Measurements from ENCODE around the gene SERPINB10. TPM values are rescaled to one million over a fixed set of nuclear protein-coding genes. Genes with fewer than 3 reads are reported as not detected.

The SERPINB10 gene
- total RNA-seq = not detected

- DNase-seq (ENCODE audit: low spot score) (no peak), ATAC-seq (no peak)
- intact Hi-C loops (cut with DNase I) = no loop called here
Observed at GRCh38 chr18:63907664-63908063, at the start of gene SERPINB10. TSS of gene SERPINB10 (plus strand) at chr18:63907958. CDS start at chr18:63915511, 7,553 bp downstream.

GRCh38 chr18:63858456-63858855 is 49.3 kb upstream of the SERPINB10 start:
- DNase-seq (ENCODE audit: low spot score) (no peak), ATAC-seq (no peak)
- intact Hi-C loops (cut with DNase I) = no loop called here

GRCh38 chr18:63859781-63860475 is 47.8 kb upstream of the SERPINB10 start:
- no peak for ATAC-seq

DNA sequence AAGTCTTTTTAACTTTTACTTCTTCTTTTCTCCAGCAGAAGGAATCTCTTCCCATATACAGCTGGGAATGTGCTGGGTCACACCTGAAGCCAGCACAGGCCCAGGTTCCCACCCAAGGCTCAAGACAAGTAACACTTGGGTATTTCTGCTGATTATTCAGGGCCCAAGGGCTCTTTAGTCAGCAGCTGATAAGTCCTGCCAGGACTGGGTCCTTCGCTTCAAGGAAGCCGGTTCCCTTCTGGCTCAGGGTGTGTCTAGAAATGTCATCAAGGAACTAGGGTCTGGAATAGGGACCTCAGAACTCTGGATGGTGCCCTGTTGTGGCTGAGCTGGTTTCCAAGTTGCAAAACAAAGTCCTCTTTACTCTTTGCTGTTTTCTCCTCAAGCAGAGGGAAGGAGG is 47.2 kb upstream of the SERPINB10 start:
- DNase-seq (ENCODE audit: low spot score) (no peak), ATAC-seq (no peak)
- intact Hi-C loops (cut with DNase I) = no loop called here

More at GRCh38 chr18:63859781-63860475, 47.8 kb upstream of the SERPINB10 start:
- intact Hi-C loops (cut with DNase I) = no loop called here
- no peak for DNase-seq (ENCODE audit: low spot score)

DNA sequence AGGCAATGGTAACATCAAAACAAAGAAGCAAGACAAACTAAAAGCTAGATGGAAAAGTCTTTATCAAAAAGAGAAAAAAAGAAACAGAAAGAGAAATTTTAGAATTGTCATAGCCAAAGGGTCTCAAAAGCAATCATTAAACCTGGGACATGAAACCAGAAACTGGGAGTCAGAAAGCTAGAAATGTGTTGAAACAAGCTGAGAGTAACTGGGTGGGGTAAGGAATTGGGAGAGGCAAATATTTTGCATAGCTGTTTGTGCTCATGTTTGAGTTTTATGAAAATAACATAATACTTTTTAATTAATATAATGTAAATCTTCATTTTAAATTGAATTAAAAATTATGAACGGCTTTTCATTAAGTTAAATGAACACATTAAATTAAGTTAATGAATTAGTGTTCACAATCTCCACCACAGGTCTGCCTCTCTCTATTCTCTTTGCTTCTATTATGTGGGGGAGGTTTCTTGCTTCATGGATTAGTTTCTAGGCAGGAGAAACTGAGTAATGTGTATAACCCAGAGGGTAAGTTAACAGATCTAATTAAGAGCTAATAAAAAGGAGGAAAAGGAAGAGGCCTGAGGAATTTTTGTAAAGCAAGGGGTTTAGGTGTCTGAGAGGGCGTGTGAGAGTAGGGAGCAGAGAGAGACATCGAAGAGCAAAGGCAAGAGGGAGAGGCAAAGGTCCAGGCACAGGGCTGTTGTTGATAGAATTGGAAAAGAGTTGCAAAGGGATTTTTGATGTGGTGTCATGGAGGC is 40.2 kb upstream of the SERPINB10 start:
- intact Hi-C loops (cut with DNase I) = no loop called here
- ATAC-seq = no peak
- DNase-seq (ENCODE audit: low spot score) = no peak

DNA sequence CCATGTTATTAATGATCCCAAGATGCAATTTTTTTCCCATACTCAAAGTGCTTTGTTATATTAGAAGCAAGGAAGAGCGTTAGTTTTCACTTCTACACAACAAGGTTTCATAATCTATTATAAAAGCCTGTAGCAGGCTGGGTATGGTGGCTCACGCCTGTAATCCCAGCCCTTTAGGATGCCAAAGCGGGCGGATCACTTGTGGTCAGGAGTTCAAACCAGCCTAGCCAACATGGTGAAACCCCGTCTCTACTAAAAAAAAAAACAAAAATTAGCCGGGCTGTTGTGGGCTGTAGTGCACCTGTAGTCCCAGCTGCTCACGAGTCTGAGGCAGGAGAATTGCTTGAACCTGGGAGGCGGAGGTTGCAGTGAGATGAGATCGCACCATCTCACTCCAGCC is 39.2 kb upstream of the SERPINB10 start:
- no peak for DNase-seq (ENCODE audit: low spot score)
- intact Hi-C loops (cut with DNase I) = no loop called here
- no peak for ATAC-seq

- ATAC-seq (no peak), DNase-seq (ENCODE audit: low spot score) (no peak)
- intact Hi-C loops (cut with DNase I) = no loop called here
Observed at GRCh38 chr18:63869374-63869773, 38.4 kb upstream of the SERPINB10 start.

DNA sequence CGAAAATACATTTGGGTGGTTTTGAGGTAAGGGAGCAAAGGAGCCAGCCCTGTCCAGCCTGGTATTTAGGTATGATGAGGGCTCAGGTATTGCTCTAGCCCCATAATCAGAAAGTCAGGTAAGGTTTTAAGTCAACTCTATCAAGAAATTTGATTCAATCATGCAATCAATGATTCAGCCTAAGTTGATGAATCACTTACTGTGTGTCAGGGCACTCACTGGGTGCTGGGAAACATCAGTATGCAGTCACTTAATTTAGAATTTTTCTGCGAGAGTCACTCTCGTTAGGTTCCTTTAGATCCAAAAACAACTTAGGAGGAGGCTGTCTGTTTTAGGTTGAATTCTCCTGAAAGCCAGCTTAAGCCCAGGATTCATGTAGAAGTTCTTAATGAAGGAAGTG is 37.9 kb upstream of the SERPINB10 start:
- ATAC-seq (no peak), DNase-seq (ENCODE audit: low spot score) (no peak)
- intact Hi-C loops (cut with DNase I) = no loop called here

- intact Hi-C loops (cut with DNase I) = no loop called here
- DNase-seq (ENCODE audit: low spot score) = no peak
- no peak for ATAC-seq
Observed at GRCh38 chr18:63871836-63872235, 35.9 kb upstream of the SERPINB10 start.

- ATAC-seq (no peak), DNase-seq (ENCODE audit: low spot score) (no peak)
- intact Hi-C loops (cut with DNase I) = no loop called here
Observed at GRCh38 chr18:63872586-63872985, 35.2 kb upstream of the SERPINB10 start.

DNA sequence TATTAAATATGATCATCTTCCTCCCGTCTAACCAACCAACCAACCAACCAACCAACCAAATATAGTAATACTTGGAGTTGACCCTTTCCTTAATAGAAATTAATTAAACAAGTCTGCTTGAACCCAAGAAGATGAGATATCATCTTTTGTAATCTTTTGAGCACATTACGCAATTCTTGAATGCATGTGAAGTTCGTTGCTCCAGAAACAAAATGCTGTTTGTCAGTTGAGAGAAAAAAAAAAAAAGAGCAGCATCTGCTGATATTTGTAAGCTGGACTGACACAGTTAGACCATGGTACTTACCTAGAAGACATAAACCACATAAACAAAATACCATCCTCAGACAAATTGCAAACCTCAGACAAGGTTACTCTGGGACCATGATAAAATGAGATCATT is 29.4 kb upstream of the SERPINB10 start:
- ATAC-seq = no peak
- intact Hi-C loops (cut with DNase I) = no loop called here

GRCh38 chr18:63878925-63879324 is 28.8 kb upstream of the SERPINB10 start:
- intact Hi-C loops (cut with DNase I) = no loop called here
- ATAC-seq = no peak
- DNase-seq (ENCODE audit: low spot score) = no peak

More for the DNA sequence above, 29.4 kb upstream of the SERPINB10 start:
- DNase-seq (ENCODE audit: low spot score) = no peak

DNA sequence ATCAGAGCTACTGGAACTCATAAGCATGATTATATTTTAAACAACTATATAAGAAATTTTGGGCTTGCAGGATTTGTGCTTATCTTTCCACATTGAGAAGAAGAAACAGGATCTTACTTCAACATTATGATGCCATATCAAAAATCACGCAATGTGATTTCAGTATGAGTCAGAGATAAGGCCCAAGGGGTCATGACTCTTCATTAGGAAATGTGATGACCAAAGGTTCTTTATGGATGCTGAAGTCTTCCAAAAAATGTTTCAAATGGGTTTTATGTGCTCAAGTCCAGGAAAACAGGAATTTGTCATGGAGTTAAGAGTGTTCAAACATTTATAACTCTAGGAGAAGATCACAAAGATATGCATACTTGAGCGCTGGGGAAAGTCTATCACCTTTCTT is 28.0 kb upstream of the SERPINB10 start:
- intact Hi-C loops (cut with DNase I) = no loop called here
- DNase-seq (ENCODE audit: low spot score) (no peak), ATAC-seq (no peak)

GRCh38 chr18:63881851-63882250 is 25.9 kb upstream of the SERPINB10 start:
- DNase-seq (ENCODE audit: low spot score) = no peak
- ATAC-seq = no peak
- intact Hi-C loops (cut with DNase I) = no loop called here

GRCh38 chr18:63882333-63883141 is 25.2 kb upstream of the SERPINB10 start:
- ATAC-seq = no peak
- no peak for DNase-seq (ENCODE audit: low spot score)
- intact Hi-C loops (cut with DNase I) = no loop called here

- intact Hi-C loops (cut with DNase I) = no loop called here
- no peak for DNase-seq (ENCODE audit: low spot score)
- no peak for ATAC-seq
Observed at GRCh38 chr18:63883617-63884016, 24.1 kb upstream of the SERPINB10 start.

DNA sequence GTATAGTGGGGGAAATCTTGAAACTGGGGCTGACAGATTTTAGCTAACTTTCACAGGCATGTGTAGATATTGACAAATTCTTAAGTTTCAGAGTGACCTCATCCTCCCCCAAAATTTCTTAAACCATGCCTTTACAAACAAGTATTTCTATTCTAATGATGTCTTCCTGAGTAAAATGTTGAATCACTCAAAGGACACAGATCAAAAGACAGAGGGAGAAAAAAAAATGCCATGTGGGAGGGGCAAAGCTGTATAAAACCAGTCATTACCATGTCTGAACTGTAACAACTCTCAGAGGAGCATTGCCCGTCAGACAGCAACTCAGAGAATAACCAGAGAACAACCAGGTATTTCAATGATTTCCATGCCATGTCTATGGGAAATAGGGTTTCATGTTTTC is 20.3 kb upstream of the SERPINB10 start, which contains the start of gene SERPINB2:
Gene SERPINB2, plus strand, starts transcription at position 282 of the 400 bp plus-strand sequence. CDS start 3,740 bp downstream, outside the sequence.
- no peak for ATAC-seq
- DNase-seq (ENCODE audit: low spot score) = no peak
- intact Hi-C loops (cut with DNase I) = no loop called here

- intact Hi-C loops (cut with DNase I) = no loop called here
- ATAC-seq (no peak), DNase-seq (ENCODE audit: low spot score) (no peak)
Observed at GRCh38 chr18:63888470-63889190, 19.1 kb upstream of the SERPINB10 start.

GRCh38 chr18:63889626-63890025 is 18.1 kb upstream of the SERPINB10 start:
- DNase-seq (ENCODE audit: low spot score) = no peak
- no peak for ATAC-seq
- intact Hi-C loops (cut with DNase I) = no loop called here
